ENCODE data around the gene DCANP1. TPM values are rescaled to one million over a fixed set of nuclear protein-coding genes. Genes with fewer than 3 reads are reported as not detected.

DCANP1 gene
- polyA plus RNA-seq, 1 donor (not counting 4 experiments of a cell fraction or from before 2014, with no cell fraction given): not detected

DNA sequence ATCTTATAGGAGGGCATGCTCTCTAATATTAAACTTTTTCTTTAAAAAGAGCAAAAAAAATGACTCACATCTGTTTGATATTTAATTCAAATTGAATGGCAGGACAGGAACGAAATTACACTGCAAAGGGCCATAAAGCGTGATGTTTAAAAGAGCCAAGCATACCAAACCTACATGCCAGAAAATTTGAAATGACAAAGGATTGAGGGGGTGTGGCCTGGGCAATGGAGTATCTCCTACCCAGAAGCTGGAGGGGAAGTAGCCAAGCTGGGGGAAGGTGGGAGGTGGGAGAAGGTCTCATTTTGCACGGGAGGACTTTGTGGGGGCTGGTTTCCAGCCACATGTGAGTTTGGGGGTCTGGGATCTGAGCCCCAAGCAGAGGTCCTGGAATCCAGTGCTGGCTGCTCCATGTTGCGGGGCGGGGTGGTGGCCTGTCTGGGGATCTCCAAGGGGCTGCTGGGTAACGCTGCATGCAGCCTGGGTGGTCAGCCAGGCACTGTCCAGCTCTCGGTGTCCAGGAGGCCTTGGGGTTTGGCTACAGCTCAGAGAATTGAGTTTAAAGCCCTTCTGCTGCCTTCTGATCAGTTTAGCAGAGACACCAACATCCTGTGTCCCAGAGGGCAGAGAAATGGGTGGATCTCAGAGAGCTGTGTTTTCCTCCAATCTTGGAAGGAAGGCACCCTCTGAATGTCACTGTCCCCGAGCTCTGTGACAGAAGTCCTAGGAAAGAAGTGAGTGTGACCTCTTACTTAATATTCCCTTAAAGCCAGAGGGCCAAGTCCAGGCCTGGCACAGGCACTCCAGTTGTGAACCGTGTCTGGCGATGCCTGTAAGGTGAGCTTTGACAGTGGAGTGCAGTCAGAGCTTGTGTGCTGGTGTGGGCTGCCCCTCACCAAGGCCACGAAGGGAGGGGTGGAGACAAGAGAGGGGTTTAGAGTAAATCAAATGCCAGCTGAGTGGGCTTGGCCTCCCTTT lies 7.6 kb downstream of the DCANP1 start:
- TF ChIP-seq, protein P1, sequence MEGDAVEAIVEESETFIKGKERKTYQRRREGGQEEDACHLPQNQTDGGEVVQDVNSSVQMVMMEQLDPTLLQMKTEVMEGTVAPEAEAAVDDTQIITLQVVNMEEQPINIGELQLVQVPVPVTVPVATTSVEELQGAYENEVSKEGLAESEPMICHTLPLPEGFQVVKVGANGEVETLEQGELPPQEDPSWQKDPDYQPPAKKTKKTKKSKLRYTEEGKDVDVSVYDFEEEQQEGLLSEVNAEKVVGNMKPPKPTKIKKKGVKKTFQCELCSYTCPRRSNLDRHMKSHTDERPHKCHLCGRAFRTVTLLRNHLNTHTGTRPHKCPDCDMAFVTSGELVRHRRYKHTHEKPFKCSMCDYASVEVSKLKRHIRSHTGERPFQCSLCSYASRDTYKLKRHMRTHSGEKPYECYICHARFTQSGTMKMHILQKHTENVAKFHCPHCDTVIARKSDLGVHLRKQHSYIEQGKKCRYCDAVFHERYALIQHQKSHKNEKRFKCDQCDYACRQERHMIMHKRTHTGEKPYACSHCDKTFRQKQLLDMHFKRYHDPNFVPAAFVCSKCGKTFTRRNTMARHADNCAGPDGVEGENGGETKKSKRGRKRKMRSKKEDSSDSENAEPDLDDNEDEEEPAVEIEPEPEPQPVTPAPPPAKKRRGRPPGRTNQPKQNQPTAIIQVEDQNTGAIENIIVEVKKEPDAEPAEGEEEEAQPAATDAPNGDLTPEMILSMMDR (optimal IDR thresholded peaks at IDR 0.05 in 1 of 3, IDR thresholded peaks at IDR 0.05 in 1 of 3, conservative IDR thresholded peaks at IDR 0.05 in 1 of 3; ENCODE audit: extremely low read depth in 1 of 3, insufficient read depth in 2 of 3, low read length in 3 of 3): no peak
- TF ChIP-seq EZH2 (IDR thresholded peaks at IDR 0.05; ENCODE audit: low read length): no peak
- Histone ChIP-seq H3K4me2 (ENCODE audit: control insufficient read depth, extremely low read depth, insufficient read depth, low read depth, low read length) (no peak overlapping the region), H3K27ac (ENCODE audit: control insufficient read depth, insufficient read depth, low read length) (no peak overlapping the region), H3K79me2 (ENCODE audit: control insufficient read depth, insufficient read depth, low read length) (no peaks in the 10 kb centered on the region), H3K9me3 (ENCODE audit: control insufficient read depth, low read depth, low read length) (no peaks in the 10 kb centered on the region), H3K36me3 (ENCODE audit: control insufficient read depth in 2 of 2, extremely low read depth in 1 of 2, insufficient read depth in 2 of 2, low read length in 2 of 2) (no peaks in the 10 kb centered on the region), H3K9me1 (ENCODE audit: control insufficient read depth, extremely low read depth, insufficient read depth, low read length) (no peaks in the 10 kb centered on the region), H3K4me1 (ENCODE audit: control insufficient read depth, extremely low read depth, insufficient read depth, low read length) (peaks cover 4% of the 10 kb centered on the region), H3K4me3 (ENCODE audit: control insufficient read depth in 2 of 3, extremely low read depth in 1 of 3, insufficient read depth in 2 of 3, low read depth in 1 of 3, low read length in 3 of 3) (no peak overlapping the region), H3K27me3 (ENCODE audit: control insufficient read depth, extremely low read depth, insufficient read depth, low read length) (peaks cover 23% of the 10 kb centered on the region), H3K9ac (ENCODE audit: control insufficient read depth, extremely low read depth, insufficient read depth, low read length) (no peak overlapping the region), H4K20me1 (ENCODE audit: control insufficient read depth, extremely low read depth, insufficient read depth, low read length) (no peaks in the 10 kb centered on the region), H2AFZ (ENCODE audit: control insufficient read depth, low read length) (no peak overlapping the region)
- dilution Hi-C loops (cut with MboI; ENCODE audit: extremely low pct_ligation_motif_present, low sequenced_read_pairs): no loop called here
- DNase-seq (ENCODE audit: low read depth, low spot score) (no peak), FAIRE-seq (no peak)

DNA sequence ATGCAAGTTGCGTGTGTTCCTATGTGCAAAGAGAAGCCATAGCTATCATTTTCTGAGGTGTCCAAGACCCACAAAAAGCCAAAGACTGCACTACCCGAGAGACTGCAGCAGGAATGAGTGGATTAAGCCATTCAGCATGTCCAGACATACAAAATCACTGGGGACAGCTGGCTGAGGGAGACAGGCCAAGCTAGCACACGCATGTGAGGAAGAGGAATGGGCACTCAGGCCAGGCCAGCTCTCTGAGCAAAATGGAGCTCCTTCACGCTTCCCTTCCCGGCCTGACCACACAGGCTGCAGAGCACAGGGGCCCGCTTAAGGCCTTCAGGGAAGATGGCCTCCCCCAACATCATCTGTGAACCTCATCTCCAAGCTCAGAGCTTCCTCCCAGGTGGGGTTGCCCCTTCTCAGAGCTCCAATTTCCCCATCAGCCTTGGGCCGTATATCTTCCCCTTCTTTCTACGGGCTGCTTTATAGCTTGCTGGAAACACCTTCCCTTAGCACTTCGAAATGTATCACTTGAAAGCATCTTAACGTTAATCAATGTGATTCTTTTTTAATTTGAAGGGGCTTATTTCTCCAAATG lies 8.4 kb downstream of the DCANP1 start:
- dilution Hi-C loops (cut with MboI; ENCODE audit: extremely low pct_ligation_motif_present, low sequenced_read_pairs): no loop called here
- no peak overlapping the region for H3K27ac ChIP-seq (ENCODE audit: control insufficient read depth, insufficient read depth, low read length)
- H3K4me2 ChIP-seq (ENCODE audit: control insufficient read depth, extremely low read depth, insufficient read depth, low read depth, low read length): no peak overlapping the region
- no peak for DNase-seq (ENCODE audit: low read depth, low spot score)
- H4K20me1 ChIP-seq (ENCODE audit: control insufficient read depth, extremely low read depth, insufficient read depth, low read length): no peaks in the 10 kb centered on the region
- no peak overlapping the region for H3K9ac ChIP-seq (ENCODE audit: control insufficient read depth, extremely low read depth, insufficient read depth, low read length)
- H3K9me3 ChIP-seq (ENCODE audit: control insufficient read depth, low read depth, low read length): no peaks in the 10 kb centered on the region
- H3K4me1 ChIP-seq (ENCODE audit: control insufficient read depth, extremely low read depth, insufficient read depth, low read length): peaks cover 4% of the 10 kb centered on the region
- no peaks in the 10 kb centered on the region for H3K79me2 ChIP-seq (ENCODE audit: control insufficient read depth, insufficient read depth, low read length)
- H3K36me3 ChIP-seq (ENCODE audit: control insufficient read depth in 2 of 2, extremely low read depth in 1 of 2, insufficient read depth in 2 of 2, low read length in 2 of 2): no peaks in the 10 kb centered on the region
- H2AFZ ChIP-seq (ENCODE audit: control insufficient read depth, low read length): no peak overlapping the region
- TF ChIP-seq, protein P1 (optimal IDR thresholded peaks at IDR 0.05 in 1 of 3, IDR thresholded peaks at IDR 0.05 in 1 of 3, conservative IDR thresholded peaks at IDR 0.05 in 1 of 3; ENCODE audit: extremely low read depth in 1 of 3, insufficient read depth in 2 of 3, low read length in 3 of 3): no peak
- no peak for TF ChIP-seq EZH2 (IDR thresholded peaks at IDR 0.05; ENCODE audit: low read length)
- peaks cover 25% of the 10 kb centered on the region for H3K27me3 ChIP-seq (ENCODE audit: control insufficient read depth, extremely low read depth, insufficient read depth, low read length)
- H3K4me3 ChIP-seq (ENCODE audit: control insufficient read depth in 2 of 3, extremely low read depth in 1 of 3, insufficient read depth in 2 of 3, low read depth in 1 of 3, low read length in 3 of 3): no peak overlapping the region
- no peak for FAIRE-seq
- H3K9me1 ChIP-seq (ENCODE audit: control insufficient read depth, extremely low read depth, insufficient read depth, low read length): no peaks in the 10 kb centered on the region

All from keratinocyte (primary cell).